Ovary (tissue), 3 donors: ENCODE results near the gene SCARF2.

Experiments used
- CTCF ChIP-seq, 3 donors: fragments of 450-650 bp in 2 of 3; fragments of 200-600 bp in 1 of 3; IDR thresholded peaks; one replicate each; pipeline versions ENCODE4 v1.5.1 to v1.8.0; 2016 to 2022; ENCODE audit warnings: antibody characterized with exemption in 3 of 3, mild to moderate bottlenecking in 1 of 3
- EP300 ChIP-seq: sonication (generic); formaldehyde crosslinking; IDR thresholded peaks from one replicate; pipeline ENCODE4 v1.6.1; 2017; ENCODE audit warnings: antibody characterized with exemption
- donor health status: DM: no; HTN: no; CAD: no.

GRCh38 chr22:20472629-20473442 lies 35.2 kb upstream of the SCARF2 start:
- TF ChIP-seq EP300, result no peak
- no peak for TF ChIP-seq CTCF (IDR thresholded peaks at IDR 0.05)
